HT-29 (cell line): ENCODE data around the gene ZFAND3. TPM values are rescaled to one million over a fixed set of nuclear protein-coding genes. Genes with fewer than 3 reads are reported as not detected.

Experiments
- DNase-seq: peaks from one replicate; pipeline ENCODE4 v3.0.0-alpha.2; 2015; ENCODE audit warnings: low spot score
- total RNA-seq: library from RNA; depleted of rRNA; stranded (reverse); fragments of >200 nt; shearing (Covaris generic); gene quantifications from 2 replicates; pipeline ENCODE4 v1.2.3, GENCODE V29; 2014

The ZFAND3 gene
- total RNA-seq, 1 experiment from 2014 or later, result 19.6 TPM

DNA sequence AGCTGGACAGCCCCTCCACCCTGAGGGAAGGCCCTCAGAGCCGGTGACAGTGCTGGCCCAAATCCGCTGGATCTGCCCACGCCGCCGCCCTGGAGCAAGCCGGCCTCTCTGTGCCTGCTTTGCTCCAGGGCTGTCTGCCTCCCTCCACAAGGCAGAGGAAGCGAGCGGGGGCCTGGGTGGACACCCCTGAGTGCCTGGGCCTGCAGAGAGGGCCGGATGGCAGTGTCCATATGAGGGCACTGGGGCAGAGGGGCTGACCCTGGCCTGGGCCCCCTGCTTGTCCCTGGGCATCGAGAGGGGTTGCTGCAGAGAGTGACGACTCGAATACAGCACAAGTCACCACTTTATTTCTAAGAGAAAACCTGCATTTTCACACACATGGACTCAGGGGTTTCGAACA is 348.6 kb downstream of the ZFAND3 start:
- no peak for DNase-seq

GRCh38 chr6:38168699-38169098 is 349.2 kb downstream of the ZFAND3 start:
- DNase-seq, result no peak

- DNase-seq, result no peak
These were observed 349.9 kb downstream of the ZFAND3 start for GRCh38 chr6:38169221-38169976.

- DNase-seq, result no peak
These were observed 350.5 kb downstream of the ZFAND3 start for GRCh38 chr6:38169977-38170526.

DNA sequence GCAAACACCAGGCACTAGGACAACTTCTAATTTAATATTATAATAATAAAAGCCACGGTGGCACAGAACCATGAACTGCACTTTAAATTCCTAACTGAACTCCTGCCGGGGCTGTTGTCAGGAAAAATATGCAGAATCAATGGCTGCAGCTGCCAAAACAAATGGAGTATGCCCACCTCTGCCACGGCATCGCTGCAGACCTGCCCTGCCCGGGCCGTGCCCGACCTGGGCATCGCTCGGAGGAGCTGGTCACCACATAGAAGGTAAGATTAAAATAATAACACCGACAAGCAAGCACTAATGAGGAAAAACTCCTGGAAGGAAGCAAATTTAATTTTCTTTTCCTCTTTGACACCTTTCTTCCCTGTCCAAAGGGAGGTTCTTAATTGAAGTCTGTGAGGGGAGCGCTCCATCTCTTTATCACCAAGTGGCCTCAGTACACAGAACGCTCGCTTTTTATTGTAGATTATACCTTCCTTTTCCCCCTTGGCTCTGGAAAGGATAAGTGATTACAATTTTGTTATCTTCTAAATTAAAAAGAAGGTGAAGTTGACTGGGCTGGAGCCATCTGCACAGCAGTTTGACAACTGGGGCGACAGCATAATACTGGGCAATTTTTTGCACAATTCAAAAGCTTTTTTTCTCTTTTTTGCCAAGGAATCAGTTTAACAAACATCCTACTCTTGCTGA is 351.3 kb downstream of the ZFAND3 start:
- no peak for DNase-seq

DNA sequence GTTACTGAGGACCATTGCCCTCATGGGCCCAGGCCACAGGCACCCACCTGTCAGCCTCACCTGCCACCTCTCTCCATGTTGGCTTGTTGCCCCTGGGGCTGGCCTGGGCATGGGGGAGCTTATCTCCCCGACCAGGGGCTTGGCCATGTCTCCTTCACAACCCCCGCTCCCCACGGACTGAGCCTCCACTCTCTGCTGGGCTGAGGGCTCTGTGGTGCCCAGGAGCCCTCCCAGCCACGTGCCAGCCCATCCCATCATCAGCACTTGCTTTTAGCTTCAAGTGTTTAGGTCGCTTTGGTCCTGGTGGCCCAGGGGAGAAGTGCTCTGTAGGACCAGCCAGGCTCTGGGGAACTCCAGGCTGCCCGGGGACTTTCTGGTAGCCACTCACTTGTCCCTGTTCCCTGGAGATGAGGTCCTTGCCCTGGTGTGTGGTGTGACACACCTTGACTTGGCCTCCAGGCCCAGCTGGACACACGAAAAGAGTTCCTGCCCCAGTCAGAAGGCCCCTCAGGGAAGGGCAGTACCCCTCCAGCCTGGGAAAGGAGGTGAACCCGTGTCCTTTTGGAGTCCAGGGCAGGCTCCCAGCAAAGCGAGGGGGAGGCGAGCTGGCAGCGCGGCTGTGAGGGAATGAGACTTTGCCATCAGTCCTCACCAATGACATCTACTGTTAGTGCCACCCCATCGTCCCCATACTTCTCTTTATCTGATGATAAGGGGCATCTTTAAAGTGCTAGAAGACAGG is 352.6 kb downstream of the ZFAND3 start:
- no peak for DNase-seq

- no peak for DNase-seq
These were observed 353.3 kb downstream of the ZFAND3 start for GRCh38 chr6:38172739-38173410.

DNA sequence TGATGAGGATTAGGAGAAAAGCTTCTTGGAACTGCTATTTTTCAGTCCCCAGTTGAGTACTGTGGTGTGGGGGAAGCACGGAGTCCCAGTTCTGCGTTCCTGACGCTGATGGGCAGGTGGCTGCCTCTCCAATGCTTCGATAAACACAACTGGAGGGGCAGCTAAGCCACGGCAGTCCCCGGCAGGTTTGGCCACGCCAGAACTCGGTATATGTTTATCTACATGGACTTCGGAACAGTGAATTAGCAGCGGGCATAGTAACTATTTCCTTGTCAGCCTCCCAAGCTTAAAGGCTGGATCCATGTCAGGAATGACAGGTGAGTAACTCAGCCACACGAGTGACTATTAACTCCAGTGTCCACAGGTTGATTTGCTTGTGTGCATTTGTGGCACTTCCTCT is 354.4 kb downstream of the ZFAND3 start:
- DNase-seq, result no peak

DNA sequence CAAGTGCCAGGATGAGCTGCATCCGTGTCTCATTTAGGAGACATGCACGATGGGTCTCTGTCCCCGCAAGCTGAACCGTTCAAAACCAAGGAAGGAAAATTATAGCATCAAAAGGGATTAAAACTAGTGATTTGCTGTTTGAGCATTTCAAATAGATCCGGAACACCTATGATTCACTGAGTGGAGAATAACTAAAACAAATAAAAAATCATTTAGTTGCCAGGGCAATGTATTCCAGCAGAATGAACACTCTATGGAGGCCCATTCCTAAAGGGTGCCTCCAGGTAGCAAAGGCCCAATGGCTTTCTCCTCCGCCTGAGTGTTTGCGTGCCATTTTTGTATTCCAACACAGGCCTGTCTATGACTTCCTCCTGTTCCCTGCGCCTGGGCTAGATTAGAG is 354.8 kb downstream of the ZFAND3 start:
- DNase-seq, result no peak

DNA sequence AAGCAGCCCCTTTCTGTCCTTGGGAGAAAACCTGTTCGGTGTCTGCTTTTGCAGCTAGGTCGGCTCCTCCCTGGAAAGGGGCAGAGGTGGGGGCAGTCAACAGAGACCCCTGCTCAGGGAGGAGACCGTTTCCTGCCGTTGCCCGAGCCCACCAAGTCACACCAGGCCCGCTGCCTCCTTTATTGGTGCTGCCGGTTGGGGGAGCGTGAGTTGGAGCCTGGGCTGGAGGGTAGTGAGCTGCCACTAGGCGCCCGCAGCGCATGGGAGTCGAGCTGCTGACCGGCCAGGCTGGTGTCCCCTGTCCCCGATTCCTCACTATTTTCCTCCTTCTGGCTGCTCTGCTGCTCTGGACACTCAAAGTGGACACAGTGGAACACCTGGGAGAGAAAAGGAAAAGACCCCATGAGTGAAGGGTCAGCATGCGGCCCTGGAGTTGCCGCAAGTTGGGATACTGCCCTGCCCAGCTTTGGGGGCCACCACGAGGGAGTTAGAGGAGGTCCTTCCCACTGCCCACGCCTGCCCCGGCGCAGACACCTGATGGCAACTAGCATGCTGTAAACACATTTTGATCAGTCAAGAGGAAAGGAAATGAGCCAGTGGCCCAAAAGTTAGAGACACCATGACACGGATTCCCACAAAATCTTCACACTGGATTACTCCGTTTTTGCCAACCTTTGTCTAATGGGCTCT is 355.4 kb downstream of the ZFAND3 start:
- no peak for DNase-seq

- no peak for DNase-seq
These were observed 356.3 kb downstream of the ZFAND3 start for GRCh38 chr6:38175786-38176185.

- DNase-seq, result no peak
These were observed 357.5 kb downstream of the ZFAND3 start for GRCh38 chr6:38176797-38177751.

DNA sequence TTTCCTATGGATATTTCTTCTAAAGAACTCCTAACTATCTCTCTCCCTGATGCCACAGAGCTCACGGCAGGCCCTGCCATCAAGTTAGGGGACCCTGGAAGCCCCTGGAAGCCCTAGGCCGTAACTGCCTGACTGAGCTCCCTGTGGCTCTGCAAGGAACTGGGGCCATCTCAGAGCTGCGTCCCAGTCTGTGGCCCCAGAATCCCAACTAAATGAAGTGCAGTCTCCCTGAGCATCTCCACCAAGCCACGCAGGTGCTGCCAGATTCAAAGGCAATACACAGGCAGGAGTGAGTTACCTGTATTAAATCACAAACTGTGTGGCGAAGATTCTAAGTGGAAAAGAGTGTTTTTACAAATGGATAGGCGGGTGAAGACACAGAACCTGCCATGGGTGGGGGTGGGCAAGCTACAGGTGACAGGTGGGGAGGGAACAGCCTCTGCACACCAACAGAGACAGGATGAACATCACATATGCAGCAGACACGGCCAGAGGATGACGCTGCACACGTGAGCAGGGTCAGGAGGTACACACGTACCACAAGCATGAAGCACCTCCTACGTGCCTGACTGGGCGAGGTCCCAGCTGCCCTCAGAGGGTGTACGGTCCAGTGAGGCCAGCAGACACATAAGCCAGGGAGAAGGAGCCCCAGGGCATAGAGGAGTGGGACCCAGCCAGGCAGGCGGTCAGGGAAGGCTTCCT is 358.5 kb downstream of the ZFAND3 start:
- DNase-seq, result no peak

- no peak for DNase-seq
These were observed 359.0 kb downstream of the ZFAND3 start for GRCh38 chr6:38178584-38178886.

GRCh38 chr6:38179300-38179699 is 359.8 kb downstream of the ZFAND3 start:
- no peak for DNase-seq

DNA sequence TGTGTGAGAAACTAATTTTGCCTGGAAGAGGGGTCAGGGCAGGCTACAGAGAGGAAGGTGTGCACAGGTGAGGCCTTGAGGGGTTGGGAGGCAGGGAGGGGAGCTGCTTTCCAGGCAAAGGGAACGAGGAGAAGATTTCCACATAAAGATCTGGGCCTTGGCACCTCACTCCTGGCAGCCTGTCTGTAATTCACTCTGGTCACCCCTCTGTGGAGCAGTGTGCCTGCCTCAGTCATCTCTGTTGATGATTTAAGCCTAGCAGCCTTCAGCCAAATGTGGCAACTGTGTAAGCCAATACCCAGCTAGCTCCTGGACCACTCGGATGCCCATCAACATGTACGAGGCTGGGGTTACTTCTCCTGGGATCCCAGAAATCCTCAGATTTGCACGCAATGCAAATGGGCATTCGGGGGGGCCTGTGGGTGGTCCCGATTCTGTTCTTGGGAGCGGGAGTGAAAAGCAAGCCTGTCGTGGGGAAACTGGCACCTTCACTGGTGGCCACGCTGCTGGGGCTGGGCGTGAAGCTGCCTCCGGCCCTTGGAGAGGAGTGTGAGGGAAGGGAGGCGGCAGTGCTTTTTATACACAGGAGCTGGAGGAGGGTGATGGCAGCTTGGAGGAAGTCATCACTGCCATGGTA is 360.4 kb downstream of the ZFAND3 start:
- no peak for DNase-seq

DNA sequence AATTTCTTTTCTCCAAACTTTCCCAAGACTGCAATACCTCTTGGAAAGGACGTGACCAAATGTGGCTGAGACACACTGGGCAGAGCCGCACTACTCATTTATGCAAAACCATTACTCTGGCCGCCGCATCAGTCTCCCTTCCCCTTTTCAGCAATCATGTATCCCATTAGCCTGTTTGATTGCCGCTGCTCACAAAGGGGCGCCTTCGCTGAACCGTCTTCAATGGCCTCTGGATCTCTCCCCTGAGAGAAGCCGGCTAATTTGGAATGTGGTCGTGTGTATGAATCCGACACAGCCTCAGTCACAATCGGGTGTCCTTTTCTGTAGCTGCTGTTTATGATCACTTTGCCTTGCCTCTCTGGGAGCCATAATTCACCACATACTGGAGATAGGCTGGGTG is 361.1 kb downstream of the ZFAND3 start:
- no peak for DNase-seq

GRCh38 chr6:38182426-38182825 is 362.9 kb downstream of the ZFAND3 start:
- DNase-seq, result no peak
